A549 treated with AZD9567 at 1 μM for 4 hours (cell line): ENCODE measurements around the gene SLC9C1. TPM values are rescaled to one million over a fixed set of nuclear protein-coding genes. Genes with fewer than 3 reads are reported as not detected.

Experiments
- total RNA-seq: library from RNA; stranded (reverse); fragments of 200-300 nt; extraction: Qiagen RNA extraction; gene quantifications from 5 replicates; pipeline ENCODE4 v1.2.3, GENCODE V29; 2022; ENCODE audit not compliant: insufficient read depth

Gene SLC9C1
- total RNA-seq = not detected in 5 replicates

DNA sequence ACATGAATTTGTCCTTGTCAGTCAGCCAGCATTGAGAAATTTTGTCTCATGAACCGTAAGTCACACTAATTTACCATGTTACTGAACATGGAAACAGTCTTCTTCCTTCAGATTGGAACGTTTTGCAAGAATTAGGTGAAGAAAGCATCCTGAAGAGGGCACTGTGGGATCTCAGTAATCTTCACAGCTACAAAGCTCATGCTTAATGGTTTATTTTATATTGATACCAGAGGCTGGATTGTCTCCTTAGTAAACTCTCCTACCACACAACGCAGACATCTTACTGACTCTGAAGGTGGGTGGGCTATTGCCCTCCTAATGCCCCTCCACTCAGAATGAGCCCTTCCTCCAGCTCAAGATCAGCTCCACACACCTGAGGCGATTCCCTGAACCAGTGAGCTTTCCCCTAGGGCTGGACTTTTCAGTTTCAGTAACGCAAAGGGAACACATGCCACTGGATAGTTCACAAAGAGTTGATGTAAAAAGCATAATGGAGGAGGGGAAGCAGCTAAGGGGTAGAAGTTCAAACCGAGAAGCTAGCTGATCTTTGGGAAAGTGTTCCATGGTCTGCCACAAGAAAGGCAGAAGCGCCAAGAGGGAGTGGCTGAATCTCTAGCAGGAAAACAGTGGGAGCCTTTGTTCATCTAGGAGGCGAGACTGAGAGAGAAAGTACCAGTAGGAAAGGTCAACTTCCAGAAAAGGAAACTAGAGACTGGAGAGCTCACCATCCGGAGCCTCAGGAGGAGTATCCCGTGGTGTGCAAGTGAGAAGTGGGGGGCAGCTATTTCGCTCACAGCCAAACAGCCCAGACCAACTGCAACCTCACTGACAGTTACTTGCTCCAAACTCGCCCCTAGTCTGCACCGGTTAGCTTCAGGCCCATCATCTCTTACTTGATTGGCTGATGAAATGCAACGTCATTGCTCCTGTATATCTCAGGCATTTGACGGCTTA, at the start of gene SLC9C1:
Gene SLC9C1 (minus strand): TSS at position 849 of the 954 bp plus-strand sequence. CDS start 7,425 bp downstream, outside the sequence.

DNA sequence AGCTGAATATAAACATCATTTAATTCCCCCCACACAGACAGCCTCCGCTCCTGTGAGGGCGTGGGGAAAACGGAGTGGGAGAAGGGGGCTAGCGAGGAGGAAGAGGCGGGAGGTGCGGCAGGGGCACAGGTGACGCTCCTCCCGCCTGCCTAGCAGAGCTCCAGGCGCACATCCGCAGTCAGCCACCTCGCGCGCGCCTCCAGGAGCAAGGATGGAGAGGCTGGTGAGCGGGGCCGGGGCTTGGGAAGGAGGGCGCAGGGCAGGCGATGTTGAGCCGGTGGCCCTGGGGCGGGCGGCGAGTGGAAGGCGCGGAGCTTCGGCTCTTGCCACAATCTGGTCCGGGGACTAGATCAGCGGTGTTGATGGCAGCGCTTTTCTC, 39.0 kb upstream of the SLC9C1 start, which contains the start of gene CD200:
Gene CD200 (plus strand): TSS at position 155 of the 379 bp plus-strand sequence. CDS start 57 bp downstream, at position 212.

DNA sequence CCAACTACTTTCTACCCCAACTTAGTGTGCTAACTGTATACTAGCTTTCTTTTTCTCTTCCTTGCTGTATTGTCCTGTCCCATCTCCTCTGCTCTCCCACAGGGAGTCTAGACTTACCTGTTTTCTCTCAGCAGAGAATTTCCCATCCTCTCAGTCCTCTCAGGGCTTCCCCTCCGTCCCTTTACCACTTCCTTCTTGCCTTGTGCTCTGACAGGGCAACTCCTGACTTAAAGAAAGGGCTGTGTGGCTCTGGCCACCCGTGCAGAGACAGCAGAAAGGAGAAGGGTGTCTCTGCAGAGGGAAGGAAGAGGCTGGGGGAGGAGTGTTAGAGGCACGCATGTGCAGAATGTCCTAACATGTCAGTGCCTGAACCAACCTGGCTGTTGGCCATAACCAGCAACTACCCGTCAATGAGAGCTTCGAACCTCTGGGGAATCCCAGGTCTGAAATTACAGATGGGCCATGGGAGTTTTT, 161.0 kb downstream of the SLC9C1 start, which contains the start of gene GCSAM:
Gene GCSAM (minus strand): TSS at position 274 of the 474 bp plus-strand sequence. CDS start 128 bp downstream, at position 146.

Other genes with a start within 250 kb of the SLC9C1 start
- gene C3orf52, start 207.8 kb downstream of the SLC9C1 start, total RNA-seq = 10.6 to 13.3 TPM (median 12.2 TPM) in 5 replicates
- not detected in 5 replicates for gene GCSAM, start 161.0 kb downstream of the SLC9C1 start, total RNA-seq
- gene CD200, start 38.9 kb upstream of the SLC9C1 start, total RNA-seq = not detected in 5 replicates
- gene BTLA, start 205.3 kb upstream of the SLC9C1 start, total RNA-seq = not detected in 5 replicates